SK-N-SH treated with all-trans-retinoic acid at 6 μM for 48 hours (cell line): ENCODE data around the gene ZBTB9.

Experiments
- ATAC-seq: fragments of 200-7000 bp; cut with Tn5 transposase; 3 replicates; pipeline ENCODE4 v1.9.1; 2020; ENCODE audit warnings: mild to moderate bottlenecking, moderate library complexity
- ARNTL ChIP-seq: fragments of 450-650 bp; formaldehyde crosslinking; IDR thresholded peaks from 2 replicates; pipeline ENCODE4 v1.5.0; 2020; ENCODE audit warnings: low read depth, mild to moderate bottlenecking, moderate library complexity, borderline replicate concordance
- ESRRG ChIP-seq: fragments of 250-450 bp; sonication (Bioruptor Pico); IDR thresholded peaks from 2 replicates; pipeline ENCODE4 v1.6.1; 2021; ENCODE audit warnings: mild to moderate bottlenecking
- GLIS3 ChIP-seq: fragments of 250-450 bp; sonication (Bioruptor Pico); IDR thresholded peaks from 2 replicates; pipeline ENCODE4 v1.5.0; 2020; ENCODE audit warnings: mild to moderate bottlenecking, moderate library complexity
- ISL1 ChIP-seq: fragments of 250-450 bp; sonication (Bioruptor Pico); IDR thresholded peaks from 2 replicates; pipeline ENCODE4 v2.1.2; 2022; ENCODE audit warnings: mild to moderate bottlenecking, moderate library complexity
- RARB ChIP-seq: fragments of 250-450 bp; sonication (Bioruptor Pico); IDR thresholded peaks from 2 replicates; pipeline ENCODE4 v1.8.0; 2021; ENCODE audit warnings: mild to moderate bottlenecking, moderate library complexity
- TCF4 ChIP-seq: fragments of 250-450 bp; sonication (Bioruptor Pico); IDR thresholded peaks from 2 replicates; pipeline ENCODE4 v1.8.0; 2021; ENCODE audit warnings: mild to moderate bottlenecking, moderate library complexity, borderline replicate concordance
- TOX ChIP-seq: fragments of 250-450 bp; sonication (Bioruptor Pico); IDR thresholded peaks from 2 replicates; pipeline ENCODE4 v1.8.0; 2021; ENCODE audit warnings: mild to moderate bottlenecking, moderate library complexity, borderline replicate concordance
- ZC3H10 ChIP-seq: fragments of 250-450 bp; sonication (Bioruptor Pico); IDR thresholded peaks from 2 replicates; pipeline ENCODE4 v1.5.1; 2021; ENCODE audit warnings: mild to moderate bottlenecking, moderate library complexity
- ZFP3 ChIP-seq: fragments of 250-450 bp; sonication (Bioruptor Pico); IDR thresholded peaks from 2 replicates; pipeline ENCODE4 v1.5.0; 2020; ENCODE audit warnings: mild to moderate bottlenecking, moderate library complexity
- ZFP30 ChIP-seq: fragments of 450-650 bp; formaldehyde crosslinking; IDR thresholded peaks from 2 replicates; pipeline ENCODE4 v1.5.0; 2022; ENCODE audit warnings: mild to moderate bottlenecking, moderate library complexity
- ZNF70 ChIP-seq: fragments of 450-650 bp; formaldehyde crosslinking; IDR thresholded peaks from 2 replicates; pipeline ENCODE4 v1.5.0; 2020; ENCODE audit warnings: mild to moderate bottlenecking, moderate library complexity
- ZNF8 ChIP-seq: fragments of 450-650 bp; formaldehyde crosslinking; IDR thresholded peaks from 2 replicates; pipeline ENCODE4 v1.5.0; 2020; ENCODE audit warnings: mild to moderate bottlenecking, moderate library complexity
- TF ChIP-seq, protein P1 (sequence below): fragments of 250-450 bp; sonication (Bioruptor Pico); IDR thresholded peaks from 2 replicates; pipeline ENCODE4 v1.5.1; 2021; ENCODE audit warnings: mild to moderate bottlenecking, moderate library complexity
- TF ChIP-seq, protein P2 (sequence below): fragments of 250-450 bp; sonication (Bioruptor Pico); IDR thresholded peaks from 2 replicates; pipeline ENCODE4 v1.5.1; 2020; ENCODE audit warnings: low read depth, mild to moderate bottlenecking, moderate library complexity
- TF ChIP-seq, protein P3 (sequence below): fragments of 250-450 bp; sonication (Bioruptor Pico); IDR thresholded peaks from 2 replicates; pipeline ENCODE4 v1.8.0; 2020; ENCODE audit warnings: mild to moderate bottlenecking, moderate library complexity, borderline replicate concordance
- TF ChIP-seq, protein P4 (sequence below): fragments of 250-450 bp; sonication (Bioruptor Pico); IDR thresholded peaks from 2 replicates; pipeline ENCODE4 v1.5.0; 2020; ENCODE audit warnings: mild to moderate bottlenecking, moderate library complexity
- TF ChIP-seq, protein P5 (sequence below): fragments of 250-450 bp; sonication (Bioruptor Pico); IDR thresholded peaks from 2 replicates; pipeline ENCODE4 v1.8.0; 2021; ENCODE audit warnings: low read depth, mild to moderate bottlenecking, moderate library complexity, borderline replicate concordance

ZBTB9 gene

DNA sequence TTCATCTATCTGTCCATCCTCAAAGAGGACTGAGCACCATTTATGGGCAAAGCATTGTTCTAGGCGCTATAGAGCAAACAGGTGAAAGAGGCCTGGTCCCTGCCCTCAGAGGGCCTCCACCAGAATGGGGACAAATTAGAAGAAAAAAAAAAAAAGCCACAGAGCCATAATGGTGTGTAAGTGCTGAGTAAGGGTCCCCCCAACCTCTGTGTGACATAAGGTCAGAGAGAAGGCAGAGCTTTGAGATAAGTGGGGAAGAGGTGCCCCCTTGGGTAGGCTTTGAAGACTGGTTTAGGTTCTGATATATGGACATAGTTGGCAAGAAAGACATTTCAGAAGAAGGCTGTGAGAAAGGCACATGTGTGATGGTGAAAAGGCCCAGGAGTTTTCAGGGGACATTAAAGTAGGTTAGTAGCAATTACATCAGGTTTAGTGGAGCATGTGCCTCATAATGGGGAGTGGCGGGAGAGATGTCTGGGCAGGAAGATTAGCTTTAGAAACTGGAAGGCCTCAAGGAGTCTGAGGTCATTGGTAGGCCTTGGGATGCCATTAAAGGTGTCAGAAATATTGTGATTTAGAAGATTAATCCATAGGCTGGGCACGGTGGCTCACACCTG is 15.3 kb upstream of the ZBTB9 start (continued):
- TF ChIP-seq, protein P1, sequence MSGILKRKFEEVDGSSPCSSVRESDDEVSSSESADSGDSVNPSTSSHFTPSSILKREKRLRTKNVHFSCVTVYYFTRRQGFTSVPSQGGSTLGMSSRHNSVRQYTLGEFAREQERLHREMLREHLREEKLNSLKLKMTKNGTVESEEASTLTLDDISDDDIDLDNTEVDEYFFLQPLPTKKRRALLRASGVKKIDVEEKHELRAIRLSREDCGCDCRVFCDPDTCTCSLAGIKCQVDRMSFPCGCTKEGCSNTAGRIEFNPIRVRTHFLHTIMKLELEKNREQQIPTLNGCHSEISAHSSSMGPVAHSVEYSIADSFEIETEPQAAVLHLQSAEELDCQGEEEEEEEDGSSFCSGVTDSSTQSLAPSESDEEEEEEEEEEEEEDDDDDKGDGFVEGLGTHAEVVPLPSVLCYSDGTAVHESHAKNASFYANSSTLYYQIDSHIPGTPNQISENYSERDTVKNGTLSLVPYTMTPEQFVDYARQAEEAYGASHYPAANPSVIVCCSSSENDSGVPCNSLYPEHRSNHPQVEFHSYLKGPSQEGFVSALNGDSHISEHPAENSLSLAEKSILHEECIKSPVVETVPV (CRISPR knock-in tag) = no peak
- TF ChIP-seq RARB = no peak

DNA sequence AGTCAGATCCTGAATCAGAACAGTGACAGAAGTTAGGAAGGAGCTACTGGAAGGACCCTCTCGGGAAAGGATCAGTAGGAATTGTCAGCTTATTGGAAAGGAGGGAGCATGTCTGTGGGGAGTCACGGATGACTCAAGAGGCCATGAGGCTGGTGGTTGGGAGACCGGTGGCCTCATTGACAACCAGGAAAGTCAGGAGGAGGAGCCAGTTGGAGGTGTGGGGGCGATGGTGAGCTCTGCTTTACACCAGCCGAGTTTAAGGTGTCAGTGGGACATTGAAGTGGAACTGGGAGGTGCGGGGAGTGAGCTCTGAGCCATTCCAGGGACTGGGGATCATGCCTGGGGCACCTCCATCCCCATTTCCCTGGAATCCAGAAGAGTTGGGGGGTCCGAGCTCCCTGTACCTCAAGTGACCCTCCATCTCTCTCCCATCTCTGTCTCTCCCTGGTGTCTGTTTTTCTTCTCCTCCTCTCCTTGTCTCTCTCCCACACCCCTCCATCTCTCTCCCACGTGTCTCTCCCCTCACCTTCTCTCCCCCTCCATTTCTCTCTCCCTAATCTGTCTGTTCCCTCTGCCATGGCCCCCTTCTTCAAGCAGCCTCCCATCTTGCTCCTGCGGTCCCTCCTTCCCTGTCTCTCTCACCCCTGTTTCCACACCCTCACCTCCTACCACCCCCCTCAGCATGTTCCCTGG is 14.3 kb upstream of the ZBTB9 start:
- TF ChIP-seq ZFP30 (CRISPR knock-in tag) = no peak
- TF ChIP-seq, protein P2, sequence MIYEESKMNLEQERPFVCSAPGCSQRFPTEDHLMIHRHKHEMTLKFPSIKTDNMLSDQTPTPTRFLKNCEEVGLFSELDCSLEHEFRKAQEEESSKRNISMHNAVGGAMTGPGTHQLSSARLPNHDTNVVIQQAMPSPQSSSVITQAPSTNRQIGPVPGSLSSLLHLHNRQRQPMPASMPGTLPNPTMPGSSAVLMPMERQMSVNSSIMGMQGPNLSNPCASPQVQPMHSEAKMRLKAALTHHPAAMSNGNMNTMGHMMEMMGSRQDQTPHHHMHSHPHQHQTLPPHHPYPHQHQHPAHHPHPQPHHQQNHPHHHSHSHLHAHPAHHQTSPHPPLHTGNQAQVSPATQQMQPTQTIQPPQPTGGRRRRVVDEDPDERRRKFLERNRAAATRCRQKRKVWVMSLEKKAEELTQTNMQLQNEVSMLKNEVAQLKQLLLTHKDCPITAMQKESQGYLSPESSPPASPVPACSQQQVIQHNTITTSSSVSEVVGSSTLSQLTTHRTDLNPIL (CRISPR knock-in tag) = no peak
- TF ChIP-seq TCF4 (CRISPR knock-in tag) = no peak
- no peak for TF ChIP-seq ARNTL (CRISPR knock-in tag)
- no peak for TF ChIP-seq ISL1 (CRISPR knock-in tag)
- TF ChIP-seq ZNF8 (CRISPR knock-in tag) = no peak
- no peak for ATAC-seq

DNA sequence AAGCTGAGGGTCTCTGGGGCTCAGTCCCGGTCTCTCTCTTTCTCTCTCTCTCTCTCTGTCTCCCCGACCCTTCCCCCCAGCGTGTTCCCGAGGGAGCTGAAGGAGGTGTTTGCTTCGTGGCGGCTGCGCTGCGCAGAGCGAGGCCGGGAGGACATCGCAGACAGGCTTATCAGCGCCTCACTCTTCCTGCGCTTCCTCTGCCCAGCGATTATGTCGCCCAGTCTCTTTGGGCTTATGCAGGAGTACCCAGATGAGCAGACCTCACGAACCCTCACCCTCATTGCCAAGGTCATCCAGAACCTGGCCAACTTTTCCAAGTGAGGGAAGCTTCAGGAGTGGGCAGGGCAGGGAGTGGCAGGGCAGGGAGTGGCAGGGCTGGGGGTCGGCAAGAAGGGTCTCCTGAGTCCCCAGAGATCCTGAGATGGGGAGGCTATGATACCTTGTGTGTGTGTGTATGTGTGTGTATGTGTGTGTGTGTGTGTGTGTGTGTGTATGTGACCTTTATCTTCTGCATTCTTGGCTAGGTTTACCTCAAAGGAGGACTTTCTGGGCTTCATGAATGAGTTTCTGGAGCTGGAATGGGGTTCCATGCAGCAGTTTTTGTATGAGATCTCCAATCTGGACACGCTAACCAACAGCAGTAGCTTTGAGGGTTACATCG is 13.6 kb upstream of the ZBTB9 start:
- no peak for ATAC-seq
- TF ChIP-seq RARB (no peak), TOX (no peak), TCF4 (CRISPR knock-in tag) (no peak), GLIS3 (CRISPR knock-in tag) (no peak), ZNF70 (CRISPR knock-in tag) (no peak), ZC3H10 (CRISPR knock-in tag) (no peak), ZNF8 (CRISPR knock-in tag) (no peak), ZFP3 (no peak), ESRRG (CRISPR knock-in tag) (no peak)
- TF ChIP-seq, protein P3, sequence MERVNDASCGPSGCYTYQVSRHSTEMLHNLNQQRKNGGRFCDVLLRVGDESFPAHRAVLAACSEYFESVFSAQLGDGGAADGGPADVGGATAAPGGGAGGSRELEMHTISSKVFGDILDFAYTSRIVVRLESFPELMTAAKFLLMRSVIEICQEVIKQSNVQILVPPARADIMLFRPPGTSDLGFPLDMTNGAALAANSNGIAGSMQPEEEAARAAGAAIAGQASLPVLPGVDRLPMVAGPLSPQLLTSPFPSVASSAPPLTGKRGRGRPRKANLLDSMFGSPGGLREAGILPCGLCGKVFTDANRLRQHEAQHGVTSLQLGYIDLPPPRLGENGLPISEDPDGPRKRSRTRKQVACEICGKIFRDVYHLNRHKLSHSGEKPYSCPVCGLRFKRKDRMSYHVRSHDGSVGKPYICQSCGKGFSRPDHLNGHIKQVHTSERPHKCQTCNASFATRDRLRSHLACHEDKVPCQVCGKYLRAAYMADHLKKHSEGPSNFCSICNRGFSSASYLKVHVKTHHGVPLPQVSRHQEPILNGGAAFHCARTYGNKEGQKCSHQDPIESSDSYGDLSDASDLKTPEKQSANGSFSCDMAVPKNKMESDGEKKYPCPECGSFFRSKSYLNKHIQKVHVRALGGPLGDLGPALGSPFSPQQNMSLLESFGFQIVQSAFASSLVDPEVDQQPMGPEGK (CRISPR knock-in tag) = no peak
- TF ChIP-seq, protein P4, sequence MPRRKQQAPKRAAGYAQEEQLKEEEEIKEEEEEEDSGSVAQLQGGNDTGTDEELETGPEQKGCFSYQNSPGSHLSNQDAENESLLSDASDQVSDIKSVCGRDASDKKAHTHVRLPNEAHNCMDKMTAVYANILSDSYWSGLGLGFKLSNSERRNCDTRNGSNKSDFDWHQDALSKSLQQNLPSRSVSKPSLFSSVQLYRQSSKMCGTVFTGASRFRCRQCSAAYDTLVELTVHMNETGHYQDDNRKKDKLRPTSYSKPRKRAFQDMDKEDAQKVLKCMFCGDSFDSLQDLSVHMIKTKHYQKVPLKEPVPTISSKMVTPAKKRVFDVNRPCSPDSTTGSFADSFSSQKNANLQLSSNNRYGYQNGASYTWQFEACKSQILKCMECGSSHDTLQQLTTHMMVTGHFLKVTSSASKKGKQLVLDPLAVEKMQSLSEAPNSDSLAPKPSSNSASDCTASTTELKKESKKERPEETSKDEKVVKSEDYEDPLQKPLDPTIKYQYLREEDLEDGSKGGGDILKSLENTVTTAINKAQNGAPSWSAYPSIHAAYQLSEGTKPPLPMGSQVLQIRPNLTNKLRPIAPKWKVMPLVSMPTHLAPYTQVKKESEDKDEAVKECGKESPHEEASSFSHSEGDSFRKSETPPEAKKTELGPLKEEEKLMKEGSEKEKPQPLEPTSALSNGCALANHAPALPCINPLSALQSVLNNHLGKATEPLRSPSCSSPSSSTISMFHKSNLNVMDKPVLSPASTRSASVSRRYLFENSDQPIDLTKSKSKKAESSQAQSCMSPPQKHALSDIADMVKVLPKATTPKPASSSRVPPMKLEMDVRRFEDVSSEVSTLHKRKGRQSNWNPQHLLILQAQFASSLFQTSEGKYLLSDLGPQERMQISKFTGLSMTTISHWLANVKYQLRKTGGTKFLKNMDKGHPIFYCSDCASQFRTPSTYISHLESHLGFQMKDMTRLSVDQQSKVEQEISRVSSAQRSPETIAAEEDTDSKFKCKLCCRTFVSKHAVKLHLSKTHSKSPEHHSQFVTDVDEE (CRISPR knock-in tag) = no peak
- TF ChIP-seq, protein P2 (CRISPR knock-in tag) = no peak
- TF ChIP-seq, protein P5, sequence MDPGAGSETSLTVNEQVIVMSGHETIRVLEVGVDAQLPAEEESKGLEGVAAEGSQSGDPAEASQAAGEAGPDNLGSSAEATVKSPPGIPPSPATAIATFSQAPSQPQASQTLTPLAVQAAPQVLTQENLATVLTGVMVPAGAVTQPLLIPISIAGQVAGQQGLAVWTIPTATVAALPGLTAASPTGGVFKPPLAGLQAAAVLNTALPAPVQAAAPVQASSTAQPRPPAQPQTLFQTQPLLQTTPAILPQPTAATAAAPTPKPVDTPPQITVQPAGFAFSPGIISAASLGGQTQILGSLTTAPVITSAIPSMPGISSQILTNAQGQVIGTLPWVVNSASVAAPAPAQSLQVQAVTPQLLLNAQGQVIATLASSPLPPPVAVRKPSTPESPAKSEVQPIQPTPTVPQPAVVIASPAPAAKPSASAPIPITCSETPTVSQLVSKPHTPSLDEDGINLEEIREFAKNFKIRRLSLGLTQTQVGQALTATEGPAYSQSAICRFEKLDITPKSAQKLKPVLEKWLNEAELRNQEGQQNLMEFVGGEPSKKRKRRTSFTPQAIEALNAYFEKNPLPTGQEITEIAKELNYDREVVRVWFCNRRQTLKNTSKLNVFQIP (CRISPR knock-in tag) = no peak
- TF ChIP-seq, protein P1 (CRISPR knock-in tag) = no peak
